ENCODE data around the gene ASPSCR1. TPM values are rescaled to one million over a fixed set of nuclear protein-coding genes. Genes with fewer than 3 reads are reported as not detected.

ASPSCR1 gene
- total and polyA plus RNA-seq, 10 donors, result 20.2 to 58.8 (median 33.5) TPM

DNA sequence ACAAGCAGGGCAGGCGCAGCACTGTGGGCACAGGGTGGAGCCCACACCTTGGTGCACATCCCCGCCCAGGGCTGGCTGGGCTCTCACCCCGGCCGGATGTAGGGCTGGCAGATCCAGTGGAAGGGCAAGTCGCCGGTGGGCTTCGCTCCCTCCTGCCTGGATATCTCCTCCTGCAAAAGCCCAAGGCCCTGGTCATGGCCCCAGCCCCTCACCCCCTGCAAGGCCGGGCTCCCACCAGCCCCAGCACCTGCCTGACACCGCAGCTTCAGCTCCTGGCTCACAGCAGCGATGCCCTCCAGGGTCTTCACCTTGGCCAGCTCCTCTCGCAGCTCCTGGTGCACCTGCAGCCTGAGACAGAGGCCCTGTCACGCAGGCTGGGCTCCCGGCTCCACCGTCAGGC, 83.2 kb downstream of the ASPSCR1 start:
- peaks cover 0 to 86% (median 77%) of the 10 kb centered on the region in 6 donors for H3K36me3 ChIP-seq
- H3K9me3 ChIP-seq, result no peaks in the 10 kb centered on the region

DNA sequence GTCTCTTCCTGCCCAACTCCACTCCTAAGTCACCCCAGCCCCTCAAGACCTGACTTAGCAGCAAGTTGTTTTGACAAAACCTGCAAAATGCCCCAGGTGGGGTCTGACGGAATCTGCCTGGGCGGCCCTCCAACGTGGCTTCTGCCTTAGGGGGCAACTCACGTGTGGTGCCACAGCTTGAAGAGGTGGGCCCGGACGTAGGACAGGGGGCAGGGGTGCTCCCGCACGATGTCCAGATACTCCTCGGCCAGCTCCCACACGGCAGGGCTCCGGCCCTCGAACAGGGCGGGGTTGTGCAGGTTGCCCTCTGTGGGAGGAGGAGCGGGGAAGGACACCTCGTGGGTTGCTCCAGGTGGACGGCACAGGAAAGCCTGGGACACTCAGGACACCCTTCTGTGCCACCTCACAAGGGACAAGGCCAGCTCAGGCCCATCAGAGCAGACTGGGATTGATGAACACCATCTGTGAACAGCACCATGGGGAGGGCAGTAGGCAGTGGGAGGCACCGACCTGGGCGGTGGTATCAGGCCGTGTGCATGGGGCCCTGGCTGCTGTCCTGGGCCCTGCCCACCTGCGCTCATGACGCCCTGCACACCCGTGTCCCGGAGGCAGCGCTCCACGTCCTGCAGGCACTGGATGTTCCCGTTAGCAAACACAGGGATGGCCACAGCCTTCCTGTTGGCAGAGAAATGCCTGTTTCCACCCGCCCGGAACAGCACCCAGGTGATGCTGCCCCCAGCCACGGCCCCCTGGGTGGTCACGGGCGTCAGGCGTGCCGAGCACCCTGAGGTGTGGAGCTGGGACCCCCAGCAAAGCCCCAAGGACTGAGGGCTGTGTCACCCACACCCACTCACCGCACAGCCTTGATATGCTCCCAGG, 83.9 kb downstream of the ASPSCR1 start:
- 91 to 93% (median 92%) methylated on average over 23 to 34 of the region's 34 CpGs for WGBS, 5 donors
- intact Hi-C loops (cut with DNase I; ENCODE audit: low total_unique reads), result no loop called here
- Histone ChIP-seq H3K4me3 (no peak overlapping the region), H3K9me3 (no peaks in the 10 kb centered on the region), H3K36me3 (peaks cover 0 to 79% (median 71%) of the 10 kb centered on the region in 6 donors), H3K27ac (no peak overlapping the region), H3K4me1 (peaks cover 14 to 77% (median 38%) of the 10 kb centered on the region in 6 donors), H3K27me3 (replicated peaks in 1 of 7) (no peaks in the 10 kb centered on the region)
- DNase-seq, result peak; percentile 73
- TF ChIP-seq, protein P1, sequence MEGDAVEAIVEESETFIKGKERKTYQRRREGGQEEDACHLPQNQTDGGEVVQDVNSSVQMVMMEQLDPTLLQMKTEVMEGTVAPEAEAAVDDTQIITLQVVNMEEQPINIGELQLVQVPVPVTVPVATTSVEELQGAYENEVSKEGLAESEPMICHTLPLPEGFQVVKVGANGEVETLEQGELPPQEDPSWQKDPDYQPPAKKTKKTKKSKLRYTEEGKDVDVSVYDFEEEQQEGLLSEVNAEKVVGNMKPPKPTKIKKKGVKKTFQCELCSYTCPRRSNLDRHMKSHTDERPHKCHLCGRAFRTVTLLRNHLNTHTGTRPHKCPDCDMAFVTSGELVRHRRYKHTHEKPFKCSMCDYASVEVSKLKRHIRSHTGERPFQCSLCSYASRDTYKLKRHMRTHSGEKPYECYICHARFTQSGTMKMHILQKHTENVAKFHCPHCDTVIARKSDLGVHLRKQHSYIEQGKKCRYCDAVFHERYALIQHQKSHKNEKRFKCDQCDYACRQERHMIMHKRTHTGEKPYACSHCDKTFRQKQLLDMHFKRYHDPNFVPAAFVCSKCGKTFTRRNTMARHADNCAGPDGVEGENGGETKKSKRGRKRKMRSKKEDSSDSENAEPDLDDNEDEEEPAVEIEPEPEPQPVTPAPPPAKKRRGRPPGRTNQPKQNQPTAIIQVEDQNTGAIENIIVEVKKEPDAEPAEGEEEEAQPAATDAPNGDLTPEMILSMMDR (IDR thresholded peaks at IDR 0.05 in 8 of 11, conservative IDR thresholded peaks at IDR 0.05 in 3 of 11), result no peak
- peak in 2 of 3 donors; percentile 26 to 58 for TF ChIP-seq POLR2AphosphoS5 (IDR thresholded peaks at IDR 0.05)

More for the DNA sequence above, 83.2 kb downstream of the ASPSCR1 start:
- H3K27me3 ChIP-seq (replicated peaks in 1 of 7), result no peaks in the 10 kb centered on the region
- 80 to 95% (median 89%) methylated on average over 8 to 14 of the region's 14 CpGs for WGBS, 5 donors
- H3K27ac ChIP-seq, result no peak overlapping the region
- intact Hi-C loops (cut with DNase I; ENCODE audit: low total_unique reads), result no loop called here
- peaks cover 9 to 77% (median 32%) of the 10 kb centered on the region in 6 donors for H3K4me1 ChIP-seq
- DNase-seq, result peak; percentile 70
- no peak overlapping the region for H3K4me3 ChIP-seq
- TF ChIP-seq POLR2A (IDR thresholded peaks at IDR 0.05) (no peak), POLR2AphosphoS5 (IDR thresholded peaks at IDR 0.05) (peak in 2 of 3 donors; percentile 14 to 56)

DNA sequence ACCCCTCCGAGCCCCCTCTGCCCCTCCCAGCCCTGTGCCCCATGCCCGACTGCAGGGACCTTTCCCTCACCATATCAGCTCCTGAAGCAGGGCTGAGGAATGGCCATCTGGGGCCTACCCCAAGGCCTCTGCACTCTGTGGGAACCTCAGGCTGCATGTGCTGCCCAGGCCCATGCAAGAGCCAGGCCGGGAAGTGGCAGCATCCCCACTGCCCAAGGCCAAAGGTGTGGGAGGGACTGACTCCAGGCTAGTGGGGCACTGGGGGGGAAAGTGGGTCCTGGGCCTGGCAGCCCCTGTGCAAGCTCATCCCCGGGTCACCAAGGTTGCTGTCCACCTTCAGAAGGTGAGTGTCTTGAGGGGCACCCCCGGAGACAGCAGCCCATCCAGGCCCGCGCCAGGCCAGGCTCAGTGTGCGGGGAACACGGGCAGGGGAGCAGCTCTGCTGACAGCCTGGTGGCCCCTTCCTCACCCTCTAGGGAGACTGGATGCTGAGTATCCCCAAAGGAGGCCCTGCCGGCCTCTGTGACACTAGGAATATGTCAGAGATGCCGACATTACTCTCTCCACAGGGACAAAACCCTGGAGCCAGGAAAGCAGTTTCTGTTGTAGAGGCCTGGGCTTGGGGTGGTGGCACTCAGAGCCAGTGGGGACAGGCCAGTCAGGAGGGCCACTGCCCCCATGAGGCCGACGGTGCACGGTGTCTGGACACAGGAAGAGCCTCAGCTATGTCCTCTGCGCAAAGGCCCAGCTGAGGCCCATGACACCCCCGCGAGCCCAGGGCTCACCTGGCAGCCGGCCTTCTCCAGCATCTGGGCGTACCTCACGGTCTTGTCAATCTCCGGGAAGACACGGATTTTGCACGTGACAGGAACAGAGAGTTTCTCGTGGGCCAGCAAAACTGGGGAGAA, 84.9 kb downstream of the ASPSCR1 start:
- 75 to 95% (median 86%) methylated on average over 17 to 24 of the region's 24 CpGs for WGBS, 5 donors
- peak; percentile 67 for DNase-seq
- TF ChIP-seq POLR2A (IDR thresholded peaks at IDR 0.05) (no peak), POLR2AphosphoS5 (IDR thresholded peaks at IDR 0.05) (no peak)
- TF ChIP-seq, protein P1 (IDR thresholded peaks at IDR 0.05 in 8 of 11, conservative IDR thresholded peaks at IDR 0.05 in 3 of 11), result no peak
- Histone ChIP-seq H3K27ac (no peak overlapping the region), H3K27me3 (replicated peaks in 1 of 7) (no peaks in the 10 kb centered on the region), H3K9me3 (no peaks in the 10 kb centered on the region), H3K36me3 (peaks cover 0 to 69% (median 60%) of the 10 kb centered on the region in 6 donors), H3K4me3 (no peak overlapping the region), H3K4me1 (peaks cover 17 to 74% (median 41%) of the 10 kb centered on the region in 6 donors)
- intact Hi-C loops (cut with DNase I; ENCODE audit: low total_unique reads), result no loop called here

DNA sequence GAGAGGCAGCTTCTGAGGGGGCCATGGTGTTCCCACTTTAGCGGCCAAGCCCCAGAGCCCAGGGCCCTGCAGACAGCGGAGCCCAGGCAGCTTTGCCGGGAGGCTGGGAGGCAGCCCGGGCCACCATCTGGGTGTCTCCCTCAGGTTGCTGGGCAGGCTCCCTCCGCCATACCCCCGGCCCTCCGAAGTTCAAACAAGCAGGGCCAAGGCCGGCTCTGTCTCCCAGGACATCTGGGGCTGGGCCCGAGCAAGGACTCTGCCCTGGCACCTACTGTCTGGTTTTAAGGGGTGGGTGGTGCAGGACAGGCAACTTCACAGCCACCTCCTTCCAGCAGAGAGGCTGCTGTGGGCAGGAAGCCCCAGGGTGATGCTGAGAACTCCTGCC, 85.5 kb downstream of the ASPSCR1 start:
- TF ChIP-seq POLR2AphosphoS5 (IDR thresholded peaks at IDR 0.05), result no peak
- TF ChIP-seq POLR2A (IDR thresholded peaks at IDR 0.05), result no peak
- TF ChIP-seq, protein P1 (IDR thresholded peaks at IDR 0.05 in 8 of 11, conservative IDR thresholded peaks at IDR 0.05 in 3 of 11), result no peak
- Histone ChIP-seq H3K4me3 (no peak overlapping the region), H3K27ac (no peak overlapping the region), H3K4me1 (peaks cover 17 to 67% (median 41%) of the 10 kb centered on the region in 6 donors), H3K36me3 (peaks cover 0 to 62% (median 54%) of the 10 kb centered on the region in 6 donors), H3K9me3 (no peaks in the 10 kb centered on the region), H3K27me3 (replicated peaks in 1 of 7) (no peaks in the 10 kb centered on the region)
- DNase-seq, result no peak
- 80 to 97% (median 93%) methylated on average over 1 to 9 of the region's 9 CpGs; no CpG with 5 or more reads in 1 of the 5 donors for WGBS, 5 donors
- intact Hi-C loops (cut with DNase I; ENCODE audit: low total_unique reads), result no loop called here

Measured in spleen (tissue), 11 donors.